HG02884 (cell line): ENCODE results near the gene TRMT13.

Experiments used
- ATAC-seq: cut with Tn5 transposase; IDR thresholded peaks from one replicate; pipeline ENCODE4 v1.9.1; 2021; ENCODE audit warnings: mild to moderate bottlenecking, moderate library complexity; ENCODE audit not compliant: unreplicated experiment

The TRMT13 gene

GRCh38 chr1:100132566-100133477 lies at the start of gene TRMT13, which contains the start of gene SASS6:
TRMT13 (plus strand) TSS chr1:100133163; CDS start chr1:100133169, 6 bp downstream.
SASS6 (minus strand) TSS chr1:100132930; CDS start chr1:100132814, 116 bp downstream.
- peak; percentile 90 for ATAC-seq

GRCh38 chr1:100087396-100087795 lies 45.6 kb upstream of the TRMT13 start:
- ATAC-seq: no peak

- no peak for ATAC-seq
Observed at GRCh38 chr1:100089082-100089481, 43.9 kb upstream of the TRMT13 start.

GRCh38 chr1:100090471-100090870 lies 42.5 kb upstream of the TRMT13 start:
- ATAC-seq: no peak

GRCh38 chr1:100100202-100100601 lies 32.8 kb upstream of the TRMT13 start:
- no peak for ATAC-seq

GRCh38 chr1:100101564-100101963 lies 31.4 kb upstream of the TRMT13 start:
- no peak for ATAC-seq

GRCh38 chr1:100107696-100108095 lies 25.3 kb upstream of the TRMT13 start:
- no peak for ATAC-seq

DNA sequence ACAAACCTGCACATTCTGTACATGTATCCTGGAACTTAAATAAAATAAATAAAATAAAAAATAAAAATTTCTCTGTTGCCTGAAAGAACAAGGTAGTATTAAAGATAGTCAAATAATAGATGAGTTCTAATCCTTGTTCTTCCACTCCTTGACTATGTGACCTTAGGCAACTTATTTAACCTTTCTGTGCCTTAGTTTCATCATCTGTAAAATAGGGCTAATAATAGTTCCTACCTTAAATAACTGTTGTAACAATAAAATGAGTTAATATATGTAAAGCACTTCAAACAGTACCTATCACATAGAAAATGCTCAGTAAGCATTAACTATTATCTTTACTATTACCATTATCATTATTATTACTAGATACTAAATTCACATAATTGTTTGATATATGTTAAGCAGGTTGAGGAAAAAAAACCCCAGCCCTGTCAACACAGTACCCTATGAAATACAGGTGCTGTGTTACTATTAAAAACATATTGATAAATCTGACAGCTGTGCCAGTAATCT lies 23.4 kb upstream of the TRMT13 start:
- no peak for ATAC-seq

DNA sequence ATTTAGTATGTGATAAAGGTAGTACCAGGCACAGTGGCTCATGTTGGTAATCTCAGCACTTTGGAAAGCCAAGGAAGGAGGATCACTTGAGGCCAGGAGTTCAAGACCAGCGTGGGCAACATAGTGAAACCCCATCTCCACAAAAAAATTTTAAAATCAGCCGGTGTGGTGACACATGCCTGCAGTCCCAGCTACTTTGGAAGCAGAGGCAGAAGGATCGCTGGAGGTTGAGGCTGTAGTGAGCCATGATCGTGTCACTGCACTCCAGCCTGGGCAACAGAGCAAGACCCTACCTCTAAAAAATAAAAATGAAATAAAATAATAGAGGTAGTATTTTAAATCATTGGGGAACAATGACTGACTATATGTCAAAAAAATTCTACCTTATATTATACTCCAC lies 17.4 kb upstream of the TRMT13 start:
- no peak for ATAC-seq

DNA sequence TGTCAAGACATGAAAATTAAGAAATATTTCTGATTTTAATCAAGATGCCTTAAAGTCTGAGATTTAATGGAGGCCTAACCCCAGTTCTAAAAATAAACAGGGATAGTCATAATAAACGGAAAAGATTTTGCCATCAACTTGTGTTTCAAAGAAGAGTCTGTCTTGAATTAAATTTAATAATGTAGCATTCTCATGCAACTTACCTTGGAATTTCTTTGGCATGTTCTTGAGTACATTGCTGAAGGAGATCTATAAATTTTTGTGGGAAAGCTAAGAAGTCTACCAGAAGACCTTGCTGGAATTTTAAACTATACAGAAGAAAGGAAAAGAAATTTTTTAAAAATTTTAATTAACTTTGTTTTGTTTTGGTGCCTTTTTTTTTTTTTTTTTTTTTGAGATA lies 10.8 kb upstream of the TRMT13 start:
- no peak for ATAC-seq

GRCh38 chr1:100127226-100127625 lies 5.7 kb upstream of the TRMT13 start:
- ATAC-seq: no peak

DNA sequence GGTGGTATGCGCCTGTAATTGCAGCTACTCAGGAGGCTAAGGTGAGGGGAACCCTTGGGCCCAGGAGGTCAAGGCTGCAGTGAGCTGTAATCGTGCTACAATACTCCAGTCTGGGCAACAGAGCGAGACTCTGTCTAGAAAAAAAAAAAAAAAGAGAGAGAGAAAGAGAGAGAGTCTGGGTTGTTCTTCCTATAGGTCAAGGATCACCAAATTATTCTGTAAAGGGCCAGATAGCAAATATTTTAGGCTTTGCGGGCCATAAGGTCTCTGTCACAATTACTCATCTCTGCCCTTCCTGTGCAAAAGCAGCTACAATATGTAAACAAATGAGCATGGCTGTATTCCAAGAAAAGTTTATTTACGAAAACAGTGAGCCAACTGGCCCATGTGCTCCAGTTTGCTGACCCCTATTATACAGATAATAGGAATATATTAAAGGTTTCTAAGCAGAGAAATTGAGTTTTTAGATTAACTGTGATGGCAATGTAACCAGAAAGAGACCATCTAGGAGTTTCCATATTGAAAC lies 2.3 kb upstream of the TRMT13 start:
- no peak for ATAC-seq

DNA sequence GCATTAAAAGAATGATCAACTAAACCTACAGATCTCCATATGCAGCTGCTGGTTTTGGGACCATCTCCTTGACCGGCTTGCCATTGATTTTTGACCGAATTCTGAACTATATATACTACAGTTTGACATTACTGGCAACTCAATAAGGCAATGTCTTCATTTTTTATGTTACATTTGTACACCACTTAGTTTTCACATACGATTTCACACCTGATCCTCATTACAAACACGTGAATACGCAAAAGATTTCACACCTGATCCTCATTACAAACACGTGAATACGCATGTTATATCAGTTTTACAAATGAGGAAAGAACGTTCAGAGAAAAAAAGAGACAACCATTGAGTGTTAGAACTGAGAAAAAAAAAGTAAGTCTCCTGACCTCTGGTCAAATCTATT lies 1.3 kb upstream of the TRMT13 start:
- ATAC-seq: no peak

DNA sequence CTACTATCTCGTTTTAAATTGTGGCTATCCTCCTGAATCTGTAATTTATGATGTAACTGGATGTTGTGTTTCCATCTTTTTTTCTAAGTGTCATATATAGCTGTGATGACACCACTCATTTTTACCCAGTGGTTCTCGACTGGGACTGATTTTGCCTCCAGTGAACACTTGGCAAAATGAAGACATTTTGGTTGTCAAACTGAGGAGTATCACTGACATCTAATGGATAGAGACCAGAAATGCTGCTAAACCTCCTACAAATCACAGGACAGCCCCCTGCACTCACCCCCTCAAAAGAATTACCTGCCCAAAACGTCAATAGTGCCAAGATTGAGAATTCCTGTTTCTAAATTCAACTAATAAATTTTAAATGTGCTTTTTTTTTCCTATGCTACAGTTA lies 1.9 kb downstream of the TRMT13 start:
- ATAC-seq: no peak

DNA sequence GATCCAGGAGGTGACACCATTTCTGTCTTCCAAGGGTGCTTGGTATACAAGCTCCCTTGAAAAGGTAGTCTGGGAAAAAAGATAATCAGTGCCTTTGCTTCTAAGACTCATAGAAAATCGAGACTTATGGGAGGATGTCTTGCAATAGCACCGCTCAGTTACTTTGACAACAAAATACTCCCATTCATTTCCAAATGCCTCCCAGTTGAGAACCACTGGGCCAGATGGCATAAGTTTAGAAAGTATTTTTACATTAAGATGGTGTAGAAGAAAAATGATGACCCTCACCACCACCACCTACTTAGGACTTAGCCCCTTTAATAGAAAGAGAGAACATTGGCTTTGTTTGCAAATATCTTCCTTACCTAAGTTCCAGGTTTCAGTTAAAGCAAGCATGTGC lies 4.6 kb downstream of the TRMT13 start:
- ATAC-seq: no peak

DNA sequence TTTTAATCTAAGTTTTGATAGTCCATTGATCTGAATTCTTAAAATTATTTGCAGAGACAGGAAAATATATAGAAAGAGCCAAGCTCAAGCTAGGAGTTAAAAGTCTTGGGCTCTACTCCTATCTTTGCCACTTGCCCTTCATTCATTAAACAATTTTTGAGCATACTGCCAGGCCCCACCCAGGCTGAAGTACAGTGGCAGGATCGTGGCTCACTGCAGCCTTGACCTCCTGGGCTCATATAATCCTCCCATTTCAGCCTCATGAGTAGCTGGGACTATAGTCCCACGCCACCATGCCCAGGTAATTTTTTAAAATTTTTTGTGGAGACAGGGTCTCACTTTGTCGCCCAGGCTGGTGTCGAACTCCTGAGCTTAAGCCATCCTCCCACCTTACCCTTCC lies 8.2 kb downstream of the TRMT13 start:
- ATAC-seq: no peak

DNA sequence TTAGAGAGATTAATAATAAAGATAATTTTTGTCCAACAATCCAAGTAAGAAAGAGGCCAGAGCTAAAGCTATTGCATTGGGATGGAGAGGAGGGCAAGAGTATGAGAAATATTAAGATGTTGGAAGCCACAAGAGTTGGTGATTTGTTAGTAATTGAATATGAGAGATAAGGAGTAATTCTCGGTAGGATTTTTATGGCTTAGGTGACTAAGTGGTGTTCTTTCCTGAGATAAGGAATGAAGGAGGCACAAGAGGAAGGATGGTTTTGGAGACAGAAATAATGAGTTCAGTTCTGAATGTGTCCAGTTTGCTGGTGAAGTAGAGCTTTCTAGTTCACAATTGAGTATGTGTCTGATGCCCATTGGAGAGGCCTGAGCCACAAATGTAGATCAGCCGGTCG lies 9.4 kb downstream of the TRMT13 start:
- ATAC-seq: no peak

DNA sequence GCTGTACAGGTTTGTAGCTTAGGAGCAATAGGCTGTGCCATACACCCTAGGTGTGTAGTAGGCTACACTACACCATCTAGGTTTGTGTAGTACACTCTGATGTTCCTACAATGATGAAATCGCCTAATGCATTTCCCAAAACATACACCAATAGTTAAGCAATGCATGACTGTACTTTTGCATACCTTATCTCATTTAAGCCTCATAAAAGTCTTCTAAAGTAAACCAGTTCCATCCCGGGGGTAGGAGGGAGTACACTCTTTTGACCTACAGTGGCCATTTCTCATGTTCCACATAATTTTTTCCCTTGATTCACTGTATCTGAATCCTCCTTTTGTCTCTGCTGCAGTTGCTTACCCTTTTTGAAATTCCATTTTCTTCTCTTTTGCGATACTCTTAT lies 12.2 kb downstream of the TRMT13 start:
- no peak for ATAC-seq

- no peak for ATAC-seq
Observed at GRCh38 chr1:100146958-100147357, 14.0 kb downstream of the TRMT13 start.

- no peak for ATAC-seq
Observed at GRCh38 chr1:100147875-100148274, 14.9 kb downstream of the TRMT13 start.

GRCh38 chr1:100151679-100152078 lies 18.7 kb downstream of the TRMT13 start:
- no peak for ATAC-seq

DNA sequence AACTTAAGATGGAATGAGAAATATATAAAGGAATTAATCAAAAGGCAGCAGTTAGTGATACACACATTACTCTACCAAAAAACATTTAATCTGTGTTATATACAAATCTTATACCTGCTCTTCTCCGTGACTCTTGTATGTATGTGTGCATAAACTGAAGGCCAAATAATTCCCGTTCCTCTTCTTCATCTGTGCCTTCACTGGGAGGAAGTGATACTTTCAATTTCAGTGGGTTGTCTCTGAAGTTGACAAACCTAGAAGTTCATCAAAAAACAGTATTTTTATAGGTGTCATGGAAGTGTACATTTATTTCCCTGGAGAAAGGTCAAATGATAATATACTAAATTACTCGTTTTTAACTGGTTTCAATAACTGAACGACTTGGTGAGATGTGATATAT lies 19.3 kb downstream of the TRMT13 start:
- peak; percentile 90 for ATAC-seq
